Loucy (cell line): Measurements from ENCODE around the gene SMARCE1.

Experiments
- H2AFZ ChIP-seq: fragments of 200-600 bp; sonication (generic); 2 replicates; pipeline ENCODE4 v1.6.0; 2016; ENCODE audit warnings: antibody characterized with exemption, mild to moderate bottlenecking, low read length, moderate library complexity
- H3F3A ChIP-seq: fragments of 200-600 bp; 2 replicates; pipeline ENCODE4 v1.6.0; 2016; ENCODE audit warnings: antibody characterized with exemption, low read depth, mild to moderate bottlenecking
- H3K27me3 ChIP-seq: fragments of 200-600 bp; sonication (generic); 2 replicates; pipeline ENCODE4 v1.6.1; 2014; ENCODE audit warnings: low read length, mild to moderate bottlenecking; ENCODE audit not compliant: insufficient read depth, poor library complexity, severe bottlenecking
- H3K36me3 ChIP-seq: fragments of 200-600 bp; sonication (generic); 2 replicates; pipeline ENCODE4 v1.6.1; 2016; ENCODE audit warnings: low read length; ENCODE audit not compliant: insufficient read depth
- H3K4me1 ChIP-seq: fragments of 200-600 bp; sonication (generic); 2 replicates; pipeline ENCODE4 v1.5.1; 2014; ENCODE audit warnings: low read length, mild to moderate bottlenecking; ENCODE audit not compliant: insufficient read depth, poor library complexity, severe bottlenecking
- H3K4me2 ChIP-seq: fragments of 200-600 bp; sonication (generic); 2 replicates; pipeline ENCODE4 v1.6.0; 2014; ENCODE audit warnings: antibody characterized with exemption, low read length, low read depth, mild to moderate bottlenecking; ENCODE audit not compliant: poor library complexity, severe bottlenecking
- H3K4me3 ChIP-seq: fragments of 200-600 bp; sonication (generic); 2 replicates; pipeline ENCODE4 v1.5.1; 2014; ENCODE audit warnings: low read length, mild to moderate bottlenecking, mixed read lengths; ENCODE audit not compliant: poor library complexity, severe bottlenecking
- H3K79me2 ChIP-seq: fragments of 200-600 bp; sonication (generic); 2 replicates; pipeline ENCODE4 v1.6.1; 2014; ENCODE audit warnings: low read length; ENCODE audit not compliant: insufficient read depth
- H3K9ac ChIP-seq: fragments of 200-600 bp; sonication (generic); 2 replicates; pipeline ENCODE4 v1.6.0; 2014; ENCODE audit warnings: mild to moderate bottlenecking, low read depth, low read length, moderate library complexity; ENCODE audit not compliant: poor library complexity, severe bottlenecking
- H3K9me2 ChIP-seq: fragments of 200-600 bp; sonication (generic); replicated peaks from 2 replicates; pipeline ENCODE4 v1.6.1; 2016; ENCODE audit warnings: low read depth, low read length, mixed read lengths
- H3K9me3 ChIP-seq: fragments of 200-600 bp; sonication (generic); 2 replicates; pipeline ENCODE4 v1.6.1; 2014; ENCODE audit warnings: mild to moderate bottlenecking, antibody characterized with exemption, low read length, low read depth; ENCODE audit not compliant: insufficient read depth
- H4K20me1 ChIP-seq: fragments of 200-600 bp; sonication (generic); 2 replicates; pipeline ENCODE4 v1.6.0; 2014; ENCODE audit warnings: antibody characterized with exemption, low read length, mild to moderate bottlenecking; ENCODE audit not compliant: insufficient read depth, poor library complexity, severe bottlenecking
- EZH2phosphoT487 ChIP-seq: fragments of 200-600 bp; IDR thresholded peaks from 2 replicates; pipeline ENCODE4 v1.6.1; 2018; ENCODE audit warnings: antibody characterized with exemption, mild to moderate bottlenecking, moderate library complexity, borderline replicate concordance
- TF ChIP-seq, protein P1 (sequence below): fragments of 200-600 bp; sonication (generic); conservative IDR thresholded peaks from 2 replicates; pipeline ENCODE4 v1.5.1; 2014; ENCODE audit warnings: mild to moderate bottlenecking, antibody characterized with exemption, low read length

SMARCE1 gene

DNA sequence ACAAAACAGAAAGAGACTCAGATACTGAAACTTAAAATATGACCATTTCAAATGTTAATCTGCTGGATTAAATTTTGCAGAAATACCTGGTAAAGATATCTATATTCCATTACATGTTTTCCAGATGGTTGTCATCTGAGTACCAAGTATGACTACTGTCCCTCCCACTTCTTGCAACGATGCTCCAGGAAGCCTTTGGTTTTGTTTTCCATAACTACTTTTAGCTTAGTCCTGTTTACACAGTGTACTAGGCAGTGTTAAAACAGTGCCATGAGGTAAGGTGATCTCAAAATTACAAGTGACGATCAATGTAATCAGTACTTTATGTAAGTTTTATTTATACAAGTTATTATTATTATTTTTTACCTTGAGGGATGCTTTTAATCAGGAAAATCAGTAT is 17.8 kb downstream of the SMARCE1 start:
- TF ChIP-seq EZH2phosphoT487 = no peak
- TF ChIP-seq, protein P1, sequence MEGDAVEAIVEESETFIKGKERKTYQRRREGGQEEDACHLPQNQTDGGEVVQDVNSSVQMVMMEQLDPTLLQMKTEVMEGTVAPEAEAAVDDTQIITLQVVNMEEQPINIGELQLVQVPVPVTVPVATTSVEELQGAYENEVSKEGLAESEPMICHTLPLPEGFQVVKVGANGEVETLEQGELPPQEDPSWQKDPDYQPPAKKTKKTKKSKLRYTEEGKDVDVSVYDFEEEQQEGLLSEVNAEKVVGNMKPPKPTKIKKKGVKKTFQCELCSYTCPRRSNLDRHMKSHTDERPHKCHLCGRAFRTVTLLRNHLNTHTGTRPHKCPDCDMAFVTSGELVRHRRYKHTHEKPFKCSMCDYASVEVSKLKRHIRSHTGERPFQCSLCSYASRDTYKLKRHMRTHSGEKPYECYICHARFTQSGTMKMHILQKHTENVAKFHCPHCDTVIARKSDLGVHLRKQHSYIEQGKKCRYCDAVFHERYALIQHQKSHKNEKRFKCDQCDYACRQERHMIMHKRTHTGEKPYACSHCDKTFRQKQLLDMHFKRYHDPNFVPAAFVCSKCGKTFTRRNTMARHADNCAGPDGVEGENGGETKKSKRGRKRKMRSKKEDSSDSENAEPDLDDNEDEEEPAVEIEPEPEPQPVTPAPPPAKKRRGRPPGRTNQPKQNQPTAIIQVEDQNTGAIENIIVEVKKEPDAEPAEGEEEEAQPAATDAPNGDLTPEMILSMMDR = no peak
- Histone ChIP-seq H3K79me2 (no peaks in the 10 kb centered on the region), H3K9ac (no peak overlapping the region), H3K4me1 (no peaks in the 10 kb centered on the region), H3K4me3 (no peak overlapping the region), H3K36me3 (peaks cover 74% of the 10 kb centered on the region), H3F3A (no peaks in the 10 kb centered on the region), H3K27me3 (no peaks in the 10 kb centered on the region), H3K9me3 (no peaks in the 10 kb centered on the region), H3K4me2 (no peak overlapping the region), H2AFZ (no peak overlapping the region), H4K20me1 (no peaks in the 10 kb centered on the region), H3K9me2 (no peaks in the 10 kb centered on the region)

DNA sequence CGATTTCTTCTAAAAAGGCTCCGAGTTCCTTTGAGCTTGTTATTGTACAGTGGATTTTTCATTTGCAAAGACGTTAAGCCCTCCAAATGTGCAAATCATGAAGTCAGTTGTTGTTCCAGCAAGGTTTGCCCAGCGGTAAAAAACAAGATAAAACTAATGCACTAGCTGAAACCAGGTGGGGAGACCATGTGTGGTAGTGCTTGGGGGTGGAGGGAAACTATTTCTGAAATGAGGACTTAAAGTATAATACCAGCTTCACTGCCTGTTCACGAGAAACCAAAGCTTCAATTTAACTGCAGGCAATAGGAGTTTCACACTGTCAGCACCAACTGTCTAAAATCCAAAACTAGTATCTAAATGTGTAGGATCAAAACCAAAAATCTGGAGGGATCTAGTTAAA is 22.3 kb downstream of the SMARCE1 start:
- Histone ChIP-seq H3K4me3 (no peak overlapping the region), H3K4me2 (no peak overlapping the region), H3K36me3 (peaks cover 29% of the 10 kb centered on the region), H3K27me3 (no peaks in the 10 kb centered on the region), H4K20me1 (no peaks in the 10 kb centered on the region), H3K4me1 (peaks cover 12% of the 10 kb centered on the region), H3K79me2 (no peaks in the 10 kb centered on the region), H3K9me3 (no peaks in the 10 kb centered on the region), H3F3A (no peaks in the 10 kb centered on the region), H3K9ac (no peak overlapping the region), H2AFZ (no peak overlapping the region), H3K9me2 (no peaks in the 10 kb centered on the region)
- no peak for TF ChIP-seq EZH2phosphoT487
- TF ChIP-seq, protein P1 = no peak

DNA sequence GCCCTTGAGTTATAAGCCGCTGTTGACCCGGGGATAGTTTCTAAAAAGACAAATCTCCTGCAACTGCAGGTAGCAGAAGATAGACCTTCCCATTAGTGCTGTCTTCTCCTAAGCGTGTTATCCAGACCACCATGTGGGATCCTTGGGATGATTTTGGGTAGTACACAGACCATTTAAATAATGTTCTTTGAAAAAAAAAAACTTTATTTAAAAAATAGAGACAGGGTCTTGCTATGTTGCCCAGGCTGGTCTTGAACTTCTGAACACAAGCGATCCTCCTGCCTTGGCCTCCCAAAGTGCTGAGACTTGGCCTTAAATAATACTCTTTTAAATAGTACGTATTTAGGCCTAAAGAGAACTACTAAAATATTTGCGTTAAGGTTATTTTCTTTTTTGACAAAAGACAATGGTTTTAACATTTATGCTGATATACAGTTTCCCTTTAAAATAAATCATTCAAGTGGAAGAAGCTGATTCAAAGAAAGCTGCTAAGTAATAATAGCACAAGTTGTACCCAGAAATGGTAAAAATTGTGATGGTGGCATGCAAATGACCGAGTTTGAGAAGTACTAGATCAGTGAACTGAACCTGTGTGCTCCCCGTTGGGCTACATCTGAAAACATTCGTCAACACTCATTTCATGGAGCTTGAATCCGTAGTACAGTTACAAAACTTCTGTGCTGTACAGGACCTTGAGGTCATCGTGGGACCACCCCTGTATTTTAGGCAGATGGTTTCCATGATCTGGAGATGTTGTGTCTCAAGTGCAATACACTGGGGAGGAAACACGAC is 24.0 kb downstream of the SMARCE1 start:
- no peak overlapping the region for H3K9ac ChIP-seq
- TF ChIP-seq EZH2phosphoT487 = no peak
- TF ChIP-seq, protein P1 = no peak
- H3K9me3 ChIP-seq = no peaks in the 10 kb centered on the region
- H4K20me1 ChIP-seq = no peaks in the 10 kb centered on the region
- no peak overlapping the region for H2AFZ ChIP-seq
- no peak overlapping the region for H3K4me3 ChIP-seq
- H3F3A ChIP-seq = no peaks in the 10 kb centered on the region
- peaks cover 12% of the 10 kb centered on the region; the same call in 1 of the 2 replicates for H3K36me3 ChIP-seq
- no peaks in the 10 kb centered on the region for H3K79me2 ChIP-seq
- H3K27me3 ChIP-seq = no peaks in the 10 kb centered on the region
- H3K4me2 ChIP-seq = no peak overlapping the region
- H3K9me2 ChIP-seq = no peaks in the 10 kb centered on the region
- peaks cover 16% of the 10 kb centered on the region for H3K4me1 ChIP-seq
